ENCODE data around the gene WDR88. TPM values are rescaled to one million over a fixed set of nuclear protein-coding genes. Genes with fewer than 3 reads are reported as not detected.
"Not testable (repeated sequence)": the region's sequence is repeated elsewhere in the genome, so short reads cannot be mapped to it uniquely, and the experiment has no call there.

The WDR88 gene
- total RNA-seq, 1 donor from 2014 or later, result not detected

DNA sequence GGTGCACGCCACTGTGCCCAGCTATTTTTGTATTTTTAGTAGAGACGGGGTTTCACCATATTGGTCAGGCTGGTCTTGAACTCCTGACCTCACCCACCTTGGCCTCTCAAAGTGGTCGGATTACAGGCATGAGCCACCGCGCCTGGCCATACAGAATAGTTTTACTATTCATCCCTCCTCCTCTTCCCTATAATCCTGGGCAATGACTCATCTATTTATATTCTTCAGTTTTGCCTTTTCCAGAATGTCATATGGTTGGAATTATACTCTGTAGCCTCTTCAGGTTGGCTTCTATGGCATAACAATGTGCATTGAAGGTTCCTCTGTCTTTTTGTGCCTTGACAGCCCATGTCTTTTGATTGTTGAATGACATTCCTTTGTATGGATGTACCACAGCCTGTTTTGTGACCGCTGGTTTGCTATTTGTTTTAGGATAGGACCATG, 40.0 kb downstream of the WDR88 start:
- ATAC-seq, result no peak

DNA sequence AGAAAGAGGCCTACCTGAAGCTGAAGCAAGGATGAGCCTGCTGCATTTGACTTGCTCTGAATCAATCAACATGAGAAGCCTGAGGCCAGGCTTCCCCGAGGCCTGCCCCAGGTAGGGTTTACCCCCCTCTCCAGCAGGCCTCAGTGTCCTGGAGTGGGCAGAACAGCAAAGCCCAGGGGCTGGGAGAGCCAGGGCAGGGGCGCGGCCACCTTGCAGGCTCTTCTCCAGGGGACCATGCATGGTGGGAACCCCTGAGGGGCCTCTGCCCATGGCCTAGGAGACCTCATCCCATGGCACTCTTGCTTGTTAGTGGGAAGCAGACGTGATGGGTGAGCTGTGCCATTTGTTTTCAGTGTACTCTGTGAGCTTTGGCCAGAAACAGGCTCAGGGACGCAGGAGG, 42.3 kb downstream of the WDR88 start:
- ATAC-seq, result no peak

DNA sequence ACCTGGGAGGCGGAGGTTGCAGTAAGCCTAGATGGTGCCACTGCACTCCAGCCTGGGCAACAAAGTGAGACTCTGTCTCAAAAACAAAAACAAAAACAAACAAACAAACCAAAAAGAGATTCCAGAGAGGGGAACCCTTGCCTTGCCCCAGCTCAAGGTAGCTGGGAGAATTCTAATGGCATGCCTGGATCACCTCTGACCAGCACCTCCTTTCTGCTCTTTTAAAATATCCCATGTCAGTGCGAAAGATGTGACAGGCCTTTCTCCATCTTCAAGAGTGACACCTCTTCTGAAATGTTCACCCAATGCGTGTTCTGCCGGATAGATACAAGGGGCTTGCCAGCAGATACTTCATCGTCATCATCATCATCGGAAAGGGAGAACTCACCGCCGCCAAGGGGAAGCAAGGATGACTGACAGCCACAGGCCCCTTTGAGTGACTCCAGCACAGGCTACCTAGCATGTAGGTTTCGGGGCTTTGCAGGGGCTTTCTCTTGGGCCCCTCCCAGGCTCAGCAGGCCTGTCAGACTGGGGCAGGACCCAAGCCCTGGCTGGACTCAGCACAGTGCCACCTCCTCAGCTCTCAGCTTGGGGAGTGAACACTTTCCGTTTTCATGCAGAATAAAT, 43.4 kb downstream of the WDR88 start:
- ATAC-seq, result no peak

DNA sequence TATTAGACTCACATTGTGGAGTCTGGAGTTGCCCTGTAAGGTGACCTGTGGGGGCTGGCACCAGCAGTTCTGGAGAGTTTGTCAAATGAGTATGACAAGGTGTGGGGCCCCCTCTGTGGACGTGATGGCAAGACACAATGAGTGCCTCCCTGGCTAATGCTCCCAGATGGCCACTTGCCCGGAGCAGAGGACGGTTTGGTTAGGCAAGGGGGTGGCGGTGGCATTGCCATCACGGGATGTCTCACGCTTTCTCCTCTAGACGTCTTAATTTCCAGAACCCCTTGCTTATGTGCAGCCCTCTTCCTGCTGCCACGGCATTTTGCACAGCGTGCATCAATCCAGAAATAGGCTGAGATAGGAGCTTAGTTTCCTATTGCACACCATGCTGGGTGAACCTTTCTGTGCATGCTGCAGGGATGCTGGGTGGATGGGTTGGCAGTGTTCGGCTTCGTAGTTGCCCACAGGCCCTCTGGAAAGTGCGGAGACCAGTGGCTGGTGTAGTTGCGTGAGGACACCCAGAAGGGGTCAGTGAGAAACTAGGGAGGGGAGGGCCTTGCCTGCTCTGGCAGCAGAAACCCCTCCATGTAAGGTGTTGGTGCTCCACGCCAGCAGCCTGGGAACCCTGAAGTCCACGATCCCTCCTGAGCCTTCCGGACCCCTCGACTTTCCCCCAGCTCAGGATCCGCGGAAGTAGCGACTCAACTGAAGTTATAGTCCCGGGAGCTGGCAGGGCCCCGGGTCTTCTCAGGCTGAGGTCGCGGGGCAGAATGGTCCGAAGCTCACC, 44.2 kb downstream of the WDR88 start:
- peak; percentile 0 for ATAC-seq

DNA sequence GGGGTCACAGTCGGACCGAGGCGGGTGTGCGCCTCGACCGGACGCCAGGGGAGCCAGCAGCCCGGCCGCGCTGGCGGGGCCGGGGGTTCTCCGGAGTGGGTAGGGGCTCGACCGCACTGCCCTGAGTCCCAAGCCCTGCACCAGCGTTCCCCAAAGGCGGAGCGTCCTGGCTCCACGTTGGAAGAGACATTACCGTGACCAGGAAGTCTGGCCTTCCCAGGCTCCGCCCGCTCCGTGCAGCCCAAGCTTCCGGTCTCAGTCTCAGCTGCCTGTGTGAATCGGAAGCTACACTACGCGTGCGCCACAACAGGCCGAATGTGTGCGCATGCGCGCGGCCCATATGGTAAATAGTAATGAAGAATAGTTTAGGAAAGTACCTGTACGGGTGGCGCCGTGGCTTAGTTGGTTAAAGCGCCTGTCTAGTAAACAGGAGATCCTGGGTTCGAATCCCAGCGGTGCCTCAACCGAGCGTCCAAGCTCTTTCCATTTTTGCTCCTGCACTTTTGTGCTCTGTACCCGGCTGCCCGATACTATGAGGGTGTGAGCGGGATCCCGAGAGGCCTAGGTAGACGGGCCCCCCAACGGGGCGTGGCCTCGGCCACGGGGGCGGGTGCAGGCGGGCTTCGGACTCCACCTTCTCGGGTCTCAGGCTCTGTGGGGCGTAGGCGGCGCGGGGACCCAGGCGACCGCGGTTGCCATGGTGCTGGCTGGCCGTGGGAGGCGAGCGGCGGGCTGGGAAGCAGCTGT, 44.9 kb downstream of the WDR88 start:
- ATAC-seq, result peak; percentile 95

DNA sequence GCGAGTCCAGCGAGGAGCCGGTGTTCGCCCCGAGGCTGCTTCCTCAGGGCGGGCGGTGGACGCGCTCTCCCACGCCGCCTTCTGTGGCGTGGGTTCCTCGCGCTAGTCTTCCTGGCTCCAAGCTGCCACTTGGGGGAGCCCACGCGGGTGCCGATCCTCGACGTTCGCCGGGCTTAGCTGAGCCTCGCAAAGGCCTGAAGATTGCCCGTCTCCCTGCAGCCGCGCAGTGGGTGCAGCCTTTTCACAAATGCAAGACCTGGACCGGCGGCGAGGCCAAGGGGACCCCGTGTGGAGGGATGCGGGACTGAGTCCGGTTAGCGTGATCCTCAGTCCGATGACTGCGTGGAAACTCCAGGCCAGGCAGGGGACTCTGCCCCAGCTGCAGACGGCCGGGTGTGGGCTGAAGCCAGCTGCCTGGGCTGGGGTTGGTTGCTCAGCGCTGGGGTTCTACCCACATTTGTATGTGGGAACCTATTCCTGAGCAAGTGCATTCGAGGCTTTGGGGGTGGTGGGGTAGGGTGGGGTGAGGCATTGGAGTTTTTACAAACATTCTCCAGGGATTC, 45.6 kb downstream of the WDR88 start:
- ATAC-seq, result no peak

DNA sequence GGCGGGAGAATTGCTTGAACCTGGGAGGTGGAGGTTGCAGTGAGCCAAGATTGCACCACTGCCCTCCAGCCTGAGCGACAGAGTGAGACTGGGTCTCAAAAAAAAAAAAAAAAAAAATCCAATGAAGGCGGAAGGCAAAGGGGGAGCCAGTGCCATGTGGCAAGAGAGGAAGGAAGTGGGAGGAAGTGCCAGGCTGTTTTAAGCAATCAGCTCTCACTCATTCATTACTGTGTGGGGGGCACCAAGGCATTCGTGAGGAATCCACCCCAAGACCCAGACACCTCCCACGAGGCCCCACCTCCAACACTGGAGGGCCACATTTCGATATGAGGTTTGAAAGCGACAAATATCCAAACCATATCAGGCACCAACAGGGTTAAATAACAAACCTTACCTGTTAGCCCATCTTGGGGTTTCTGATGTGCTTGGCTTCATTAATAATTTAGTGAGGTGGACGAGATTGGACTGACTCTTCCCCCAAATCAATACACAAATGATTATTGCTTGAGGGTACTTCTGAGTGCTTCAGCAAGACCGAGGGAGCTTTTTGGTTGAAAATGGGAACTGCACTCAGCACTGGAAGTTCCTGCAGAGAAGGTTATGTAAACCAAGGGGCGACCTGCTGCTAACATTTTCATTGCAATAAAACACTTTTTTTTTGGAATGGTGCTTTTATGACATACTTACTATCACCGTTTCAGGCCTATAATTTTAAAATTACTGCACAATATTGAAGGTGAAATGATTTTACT, 54.7 kb downstream of the WDR88 start:
- no peak for ATAC-seq

DNA sequence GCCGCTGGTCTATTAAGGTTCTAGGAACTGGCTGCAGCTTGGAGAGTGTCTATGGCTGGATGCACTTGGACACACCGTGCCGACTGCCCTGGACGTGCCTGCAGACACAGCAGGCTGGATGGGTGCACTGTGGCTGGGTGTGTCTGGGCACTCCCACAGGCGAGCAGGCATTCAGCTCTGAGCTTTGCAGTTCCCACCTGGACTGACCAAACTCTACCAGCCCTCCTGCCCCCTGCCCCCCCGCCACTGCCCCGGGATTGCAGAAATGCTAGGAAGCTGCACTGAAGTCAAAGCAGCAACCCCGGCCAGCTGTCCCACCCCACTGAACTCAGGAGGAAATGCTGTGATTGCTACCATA, 55.2 kb downstream of the WDR88 start:
- peak; percentile 67 for ATAC-seq

DNA sequence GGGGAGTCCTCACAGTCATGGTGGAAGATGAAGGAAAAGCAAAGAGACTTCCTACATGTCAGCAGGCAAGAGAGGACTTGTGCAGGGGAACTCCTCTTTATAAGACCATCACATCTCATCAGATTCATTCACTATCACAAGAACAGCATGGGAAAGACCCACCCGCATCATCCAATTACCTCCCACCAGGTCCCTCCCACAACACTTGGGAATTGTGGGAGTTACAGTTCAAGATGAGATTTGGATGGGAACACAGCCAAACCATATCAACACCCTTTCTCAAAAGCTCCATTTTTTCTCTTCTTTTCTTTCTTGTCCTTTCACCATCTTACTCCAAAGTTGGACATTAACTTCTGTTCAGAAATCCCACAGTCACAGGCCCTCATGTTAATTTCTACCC, 57.5 kb downstream of the WDR88 start:
- no peak for ATAC-seq

DNA sequence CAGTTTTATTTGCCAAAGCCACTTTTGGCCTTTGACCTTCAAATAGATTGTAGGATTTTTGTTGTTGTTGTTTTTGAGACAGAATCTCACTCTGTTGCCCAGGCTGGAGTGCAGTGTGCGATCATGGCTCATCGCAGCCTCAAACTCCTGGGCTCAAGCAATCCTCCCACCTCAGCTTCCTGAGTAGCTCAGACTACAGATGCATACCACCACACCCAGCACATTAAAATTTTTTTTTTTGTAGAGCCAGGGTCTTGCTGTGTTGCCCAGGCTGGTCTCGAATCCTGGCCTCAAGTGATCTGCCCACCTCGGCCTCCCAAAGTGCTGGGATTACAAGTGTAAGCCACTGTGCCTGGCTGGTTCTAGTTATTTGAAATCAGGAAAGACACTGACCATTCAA, 59.2 kb downstream of the WDR88 start:
- ATAC-seq, result not testable (repeated sequence)

DNA sequence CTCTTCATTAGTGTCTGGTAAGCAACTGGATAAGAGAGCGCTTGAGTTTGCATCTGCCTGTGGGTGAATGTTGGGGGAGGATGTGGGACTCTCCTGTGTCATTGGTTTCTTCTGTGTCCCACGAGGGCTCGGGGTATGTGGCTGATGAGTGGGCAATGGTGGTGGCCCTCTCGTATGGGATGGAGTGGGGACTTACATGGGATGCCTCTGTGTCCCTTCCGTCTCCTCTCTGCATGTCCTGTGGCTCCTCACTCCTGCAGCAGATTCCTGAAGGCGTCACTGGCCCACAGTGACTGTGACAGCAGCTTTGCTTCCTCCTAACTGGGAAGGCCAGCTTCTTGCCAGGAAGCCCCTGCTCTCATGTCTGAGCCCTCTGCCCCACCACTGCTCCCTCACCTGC, 59.6 kb downstream of the WDR88 start:
- ATAC-seq, result no peak

DNA sequence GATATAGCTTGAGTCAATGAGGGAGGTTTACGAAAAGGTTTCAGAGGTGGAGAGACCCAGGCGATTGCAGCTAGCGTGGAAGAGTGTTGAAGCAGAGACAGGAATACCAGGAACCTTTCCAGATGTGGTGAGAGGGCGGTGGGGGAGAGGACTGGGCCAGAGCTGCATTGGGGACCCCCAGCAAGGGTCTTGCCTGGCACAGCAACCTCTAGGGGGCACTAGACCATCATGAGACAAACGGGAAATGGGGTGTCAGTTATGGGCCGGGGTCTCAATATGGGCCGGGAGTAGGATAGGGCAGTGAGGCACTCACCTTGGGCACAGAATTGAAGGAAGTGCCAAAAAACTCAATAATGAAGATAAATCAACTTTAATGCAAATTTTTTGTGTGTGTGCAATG, 60.1 kb downstream of the WDR88 start:
- no peak for ATAC-seq

DNA sequence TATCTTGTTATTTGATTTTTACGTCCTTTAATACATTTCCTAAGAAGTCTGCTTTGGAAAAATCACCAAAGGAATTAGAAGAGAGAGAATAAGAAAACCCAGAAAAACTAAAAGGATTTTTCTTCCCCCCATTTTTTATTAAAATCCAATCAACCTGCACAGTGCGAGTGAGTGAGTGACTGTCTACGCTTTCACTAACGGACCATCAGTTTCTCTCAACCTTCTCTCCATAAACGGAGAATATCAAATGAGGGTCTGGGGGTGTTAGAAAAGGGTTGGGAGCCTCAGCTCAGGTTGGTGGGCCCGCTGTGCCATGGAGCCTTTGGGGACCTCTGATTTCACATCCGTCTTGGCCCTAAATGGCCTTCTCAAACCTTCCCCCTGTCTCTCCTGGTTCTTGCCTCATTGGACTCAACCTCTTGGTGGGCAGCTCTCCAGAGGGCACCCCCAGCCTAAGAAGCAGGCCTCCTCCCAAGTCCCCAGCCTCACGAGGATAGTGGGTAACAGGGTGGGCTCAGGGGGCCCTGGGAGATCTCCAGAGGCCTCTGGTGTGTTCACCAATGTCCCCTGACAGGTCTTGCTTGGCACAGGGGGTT, 61.5 kb downstream of the WDR88 start:
- no peak for ATAC-seq

DNA sequence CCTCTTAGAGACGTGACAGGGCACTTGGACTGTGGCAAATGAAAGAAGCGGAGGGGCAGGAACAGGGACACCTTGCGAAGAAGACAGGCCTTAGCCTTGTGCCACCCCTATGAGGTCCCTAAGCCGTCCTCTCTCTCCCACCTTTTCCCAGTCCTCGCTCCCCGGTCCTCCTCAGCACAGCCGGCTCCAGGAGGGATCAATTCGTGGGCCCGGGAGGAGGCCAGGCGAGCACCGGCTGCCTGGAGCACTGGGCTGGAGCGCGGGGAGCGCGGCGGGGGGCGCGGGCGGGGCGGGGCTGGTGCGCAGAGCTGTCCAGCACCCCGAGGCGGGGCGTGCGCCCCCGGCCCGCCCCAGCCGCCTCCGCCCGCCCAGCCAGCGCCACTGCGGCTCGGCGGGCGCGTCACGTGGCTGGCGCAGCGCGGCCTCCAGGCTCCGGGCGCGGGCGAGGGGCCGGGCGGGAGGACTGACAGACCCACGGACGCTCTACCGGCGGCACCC, 62.0 kb downstream of the WDR88 start, which contains the start of gene LRP3:
Gene LRP3, plus strand, starts transcription at position 466 of the 498 bp plus-strand sequence. CDS start 456 bp downstream, outside the sequence.
- ATAC-seq, result peak; percentile 33

DNA sequence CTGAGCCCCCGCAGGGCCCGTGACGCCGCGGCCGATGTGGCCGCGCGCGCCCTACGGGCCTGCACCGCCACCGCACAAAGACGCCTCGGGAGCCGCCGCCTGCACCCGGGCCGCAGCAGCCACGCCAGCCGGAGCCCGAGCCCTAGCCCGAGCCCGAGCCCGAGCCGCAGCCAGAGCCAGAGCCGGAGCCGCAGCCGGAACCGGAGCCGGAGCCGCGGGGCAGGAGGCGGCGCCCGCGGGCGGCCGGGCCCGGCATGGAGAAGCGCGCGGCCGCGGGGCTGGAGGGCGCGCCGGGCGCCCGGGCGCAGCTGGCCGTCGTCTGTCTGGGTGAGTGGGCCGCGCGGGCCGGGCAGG, 62.6 kb downstream of the WDR88 start:
- peak; percentile 27 for ATAC-seq

DNA sequence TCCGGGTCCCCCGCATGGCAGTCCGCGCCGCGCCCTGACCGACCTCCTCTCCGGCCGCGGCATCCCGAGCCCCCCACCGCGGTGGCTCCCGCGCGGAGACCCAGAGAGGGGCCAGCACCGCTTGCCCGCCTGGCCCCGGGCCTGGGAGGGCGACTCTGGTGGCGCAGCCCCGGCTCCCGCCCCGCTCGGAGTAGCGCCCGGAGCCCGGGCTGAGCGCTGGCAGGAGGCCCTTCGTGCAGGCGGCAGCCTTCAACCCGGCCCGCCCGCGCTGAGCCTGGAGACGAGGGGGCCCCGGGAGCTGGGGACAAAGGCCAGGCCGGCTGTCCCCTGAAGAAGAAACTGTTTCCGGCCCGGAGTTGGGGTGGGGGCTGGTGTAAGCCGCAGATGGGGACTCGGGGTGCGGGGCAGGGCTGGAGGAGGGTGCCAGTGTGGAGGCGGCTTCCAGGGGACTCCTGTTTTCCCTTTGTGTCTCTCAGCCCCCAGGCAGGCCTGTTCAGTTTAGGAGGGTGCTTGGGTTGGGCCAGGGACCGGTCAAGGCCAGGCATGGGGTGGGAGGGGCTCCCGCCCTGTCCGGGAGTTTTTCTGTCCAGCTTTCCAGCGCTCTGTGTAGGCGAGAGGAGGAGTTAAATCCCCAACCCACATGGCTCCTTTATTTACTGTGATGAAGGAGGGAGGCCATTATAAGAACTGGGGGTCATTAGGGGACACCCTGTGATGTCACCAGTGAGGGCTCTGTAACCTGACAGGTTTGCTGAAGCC, 63.2 kb downstream of the WDR88 start:
- peak; percentile 22 for ATAC-seq

DNA sequence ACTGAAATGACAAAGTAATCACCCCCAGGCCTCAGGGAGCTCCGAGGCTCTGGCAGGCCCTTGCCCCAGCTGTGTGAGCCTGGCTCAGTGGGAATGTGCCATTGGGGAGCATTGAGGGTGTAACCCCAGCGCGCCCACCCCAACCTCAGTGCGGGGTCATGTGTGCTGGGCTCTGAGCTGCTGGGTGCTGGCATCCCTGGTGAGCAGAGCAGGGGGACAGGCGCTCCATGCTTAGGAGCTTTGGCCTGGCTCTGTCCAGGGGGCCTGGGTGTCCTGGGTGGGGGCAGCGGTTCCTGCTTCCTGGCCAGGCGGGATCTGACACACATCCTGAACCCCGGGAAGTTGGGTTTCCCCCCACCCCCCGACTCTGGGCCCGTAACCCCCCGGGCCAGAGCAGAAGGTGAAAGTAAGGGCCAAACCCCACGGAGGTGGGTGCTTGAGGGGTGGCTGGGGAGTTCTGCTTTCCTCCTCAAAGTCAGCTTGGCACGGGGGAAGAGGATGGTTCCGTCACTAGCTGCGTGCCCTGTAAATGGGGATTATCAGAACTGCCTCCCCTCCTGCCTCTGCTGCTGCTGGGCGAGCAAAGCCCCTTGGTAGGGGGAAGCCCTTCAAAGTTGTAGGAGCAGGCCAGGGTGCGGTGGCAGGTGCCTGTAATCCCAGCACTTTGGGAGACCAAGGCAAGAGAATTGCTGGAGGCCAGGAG, 63.9 kb downstream of the WDR88 start:
- peak; percentile 10 for ATAC-seq

DNA sequence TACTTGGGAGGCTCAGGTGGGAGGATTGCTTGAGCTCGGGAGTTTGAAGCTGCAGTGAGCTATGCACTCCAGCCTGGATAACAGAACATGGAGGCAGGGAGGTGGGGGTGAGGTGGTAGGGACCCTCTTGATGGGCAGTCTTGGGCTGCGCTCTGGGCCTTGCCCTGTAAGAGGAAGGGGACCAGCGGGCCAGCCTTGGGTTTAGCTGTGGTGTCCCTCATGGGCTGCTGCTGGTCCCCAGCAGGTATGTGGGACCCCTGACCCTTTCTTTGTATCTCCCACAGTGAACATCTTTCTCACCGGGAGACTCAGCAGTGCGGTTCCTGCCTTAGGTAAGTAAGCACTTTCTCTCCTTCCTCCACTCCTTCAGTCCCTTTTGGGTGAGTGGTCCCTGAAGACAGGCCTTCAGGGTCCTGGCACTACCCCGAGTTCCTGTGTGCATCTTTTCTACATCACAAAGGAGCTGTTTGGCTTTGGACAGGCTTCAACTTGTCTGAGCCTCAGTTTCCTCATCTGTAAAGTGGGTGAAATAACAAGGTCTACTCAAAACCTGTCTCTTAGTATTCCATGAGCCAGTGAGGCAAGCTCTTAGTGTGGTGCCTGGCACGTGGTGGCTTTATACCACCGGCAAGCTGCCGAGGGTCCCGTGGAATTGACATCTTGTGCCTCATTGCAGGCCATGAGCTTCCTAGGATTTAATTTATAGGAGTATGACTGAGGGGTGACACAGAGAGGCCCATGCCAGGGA, 64.7 kb downstream of the WDR88 start:
- ATAC-seq, result no peak

DNA sequence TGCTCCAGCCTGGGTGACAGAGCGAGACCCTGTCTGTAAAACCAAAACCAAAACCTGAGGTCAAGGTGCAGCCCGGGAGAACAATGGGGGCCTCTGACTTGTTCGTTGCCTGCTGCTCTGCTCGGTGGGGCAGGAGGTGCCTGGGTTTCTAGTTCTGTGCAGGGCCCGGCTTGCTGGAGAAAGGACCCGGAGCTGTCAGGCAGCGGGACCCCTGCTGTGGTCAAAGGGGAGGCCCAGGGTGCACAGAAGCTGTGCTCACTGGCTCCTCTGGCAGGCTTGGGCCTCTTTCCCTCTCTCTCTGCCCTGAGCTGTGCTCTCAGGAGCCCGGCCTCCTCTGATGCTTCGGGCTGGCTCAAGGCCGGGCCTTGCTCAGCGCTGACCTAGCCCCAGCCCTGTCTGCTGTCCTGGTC, 65.7 kb downstream of the WDR88 start:
- ATAC-seq, result no peak

DNA sequence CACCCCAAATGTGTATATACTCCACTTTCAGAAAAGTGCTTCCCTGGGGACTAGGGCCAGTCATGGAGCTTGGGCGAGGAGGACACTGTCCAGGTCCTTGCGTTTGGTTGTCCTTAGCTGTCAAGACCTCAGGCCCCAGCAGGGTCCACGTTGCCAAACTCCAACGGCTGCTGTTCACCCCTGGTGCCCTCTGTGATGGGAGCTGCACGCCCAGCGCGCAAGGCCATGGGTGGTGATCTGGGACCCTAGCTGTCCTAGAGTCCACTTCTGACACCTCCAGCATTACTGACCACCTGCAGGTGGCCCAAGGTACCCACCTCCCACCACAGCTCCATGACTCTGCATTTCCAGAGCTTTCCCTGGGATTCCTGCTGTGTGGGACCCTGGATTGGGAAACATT, 66.3 kb downstream of the WDR88 start:
- ATAC-seq, result no peak
